ENCODE results near the gene BICC1.

GRCh38 chr10:58833771-58834561 lies 321.3 kb downstream of the BICC1 start:
- TF ChIP-seq, protein P1, sequence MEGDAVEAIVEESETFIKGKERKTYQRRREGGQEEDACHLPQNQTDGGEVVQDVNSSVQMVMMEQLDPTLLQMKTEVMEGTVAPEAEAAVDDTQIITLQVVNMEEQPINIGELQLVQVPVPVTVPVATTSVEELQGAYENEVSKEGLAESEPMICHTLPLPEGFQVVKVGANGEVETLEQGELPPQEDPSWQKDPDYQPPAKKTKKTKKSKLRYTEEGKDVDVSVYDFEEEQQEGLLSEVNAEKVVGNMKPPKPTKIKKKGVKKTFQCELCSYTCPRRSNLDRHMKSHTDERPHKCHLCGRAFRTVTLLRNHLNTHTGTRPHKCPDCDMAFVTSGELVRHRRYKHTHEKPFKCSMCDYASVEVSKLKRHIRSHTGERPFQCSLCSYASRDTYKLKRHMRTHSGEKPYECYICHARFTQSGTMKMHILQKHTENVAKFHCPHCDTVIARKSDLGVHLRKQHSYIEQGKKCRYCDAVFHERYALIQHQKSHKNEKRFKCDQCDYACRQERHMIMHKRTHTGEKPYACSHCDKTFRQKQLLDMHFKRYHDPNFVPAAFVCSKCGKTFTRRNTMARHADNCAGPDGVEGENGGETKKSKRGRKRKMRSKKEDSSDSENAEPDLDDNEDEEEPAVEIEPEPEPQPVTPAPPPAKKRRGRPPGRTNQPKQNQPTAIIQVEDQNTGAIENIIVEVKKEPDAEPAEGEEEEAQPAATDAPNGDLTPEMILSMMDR (IDR thresholded peaks at IDR 0.05), result no peak
- no peak for TF ChIP-seq POLR2AphosphoS5 (IDR thresholded peaks at IDR 0.05)
- TF ChIP-seq EP300 (IDR thresholded peaks at IDR 0.05; ENCODE audit: low read depth), result no peak
- TF ChIP-seq POLR2A (IDR thresholded peaks at IDR 0.05), result no peak
